ENCODE measurements around the gene GUCY2D.
"Not testable (repeated sequence)": the region's sequence is repeated elsewhere in the genome, so short reads cannot be mapped to it uniquely, and the experiment has no call there.

The GUCY2D gene

GRCh38 chr17:8001976-8002720, at the start of gene GUCY2D:
Gene GUCY2D, plus strand, starts transcription at chr17:8002615. Its CDS starts 433 bp downstream, at chr17:8003048.
- no peak for DNase-seq

DNA sequence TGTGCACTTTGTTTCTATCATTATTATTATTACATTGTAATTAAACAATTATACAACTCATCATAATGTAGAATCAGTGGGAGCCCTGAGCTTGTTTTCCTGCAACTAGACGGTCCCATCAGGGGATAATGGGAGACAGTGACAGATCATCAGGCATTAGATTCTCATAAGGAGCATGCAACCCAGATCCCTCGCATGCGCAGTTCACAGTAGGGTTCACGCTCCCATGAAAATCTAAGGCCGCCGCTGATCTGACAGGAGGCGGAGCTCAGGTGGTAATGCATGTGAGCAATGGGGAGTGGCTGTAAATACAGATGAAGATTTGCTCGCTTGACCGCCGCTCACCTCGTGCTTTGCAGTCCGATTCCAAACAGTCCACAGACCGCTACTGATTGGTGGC, 49.1 kb upstream of the GUCY2D start:
- not testable (repeated sequence) for DNase-seq

- DNase-seq = no peak
Observed at GRCh38 chr17:7955414-7956227, 46.8 kb upstream of the GUCY2D start.

DNA sequence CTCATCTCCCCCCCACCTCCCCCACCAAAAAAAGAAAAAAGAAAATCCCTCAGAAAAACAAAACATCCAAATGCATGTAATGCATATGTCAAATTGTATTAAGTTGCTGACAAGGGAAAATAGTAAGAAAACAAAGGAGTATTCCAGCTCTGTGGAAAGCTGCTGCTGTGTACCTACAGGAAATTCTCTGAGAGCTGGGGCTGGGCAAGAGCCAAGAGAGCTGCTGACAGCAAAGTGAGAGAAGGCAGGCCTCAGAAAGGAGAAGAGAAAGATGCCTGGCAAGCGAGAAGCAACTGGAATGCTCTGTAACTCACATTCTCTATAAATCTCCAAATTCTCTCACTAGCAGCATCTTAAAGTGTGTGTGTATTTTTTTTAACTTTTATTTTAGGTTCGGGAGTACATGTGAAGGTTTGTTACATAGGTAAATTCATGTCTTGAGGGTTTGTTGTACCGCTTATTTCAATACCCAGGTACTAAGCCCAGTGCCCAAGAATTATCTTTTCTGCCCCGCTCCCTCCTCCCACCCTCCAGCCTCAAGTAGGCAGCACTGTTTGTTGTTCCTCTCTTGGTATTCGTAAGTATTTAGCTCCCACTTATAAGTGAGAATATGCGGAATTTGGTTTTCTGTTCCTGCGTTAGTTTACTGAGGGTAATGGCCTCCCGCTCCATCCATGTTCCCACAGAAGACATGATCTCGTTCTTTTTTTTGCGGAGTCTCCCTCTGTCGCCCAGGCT, 46.0 kb upstream of the GUCY2D start:
- DNase-seq = no peak

- DNase-seq = no peak
Observed at GRCh38 chr17:7959503-7960253, 42.7 kb upstream of the GUCY2D start.

GRCh38 chr17:7961421-7961820, 41.0 kb upstream of the GUCY2D start:
- DNase-seq = no peak

GRCh38 chr17:7967751-7968150, 34.7 kb upstream of the GUCY2D start:
- no peak for DNase-seq

DNA sequence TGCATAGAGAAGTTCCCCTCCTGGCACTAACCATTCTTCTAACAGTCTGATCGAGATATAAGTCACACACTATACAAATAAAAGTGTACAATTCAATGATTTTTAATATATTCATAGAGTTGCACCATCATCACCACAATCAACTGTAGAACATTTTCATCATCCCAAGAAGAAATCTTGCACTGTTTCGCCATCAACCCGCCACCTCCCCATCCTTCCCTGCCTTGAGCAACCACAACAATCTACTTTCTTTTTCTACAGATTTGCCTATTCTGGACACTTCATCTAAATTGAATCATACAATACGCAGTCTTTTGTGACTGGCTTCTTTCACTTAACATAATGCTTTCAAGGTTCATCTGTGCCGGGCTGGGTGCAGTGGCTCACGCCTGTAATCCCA, 33.0 kb upstream of the GUCY2D start:
- DNase-seq = no peak

GRCh38 chr17:7971651-7972050, 30.8 kb upstream of the GUCY2D start:
- DNase-seq = no peak

GRCh38 chr17:7972131-7972785, 30.2 kb upstream of the GUCY2D start:
- no peak for DNase-seq

- DNase-seq = no peak
Observed at GRCh38 chr17:7974638-7975131, 27.7 kb upstream of the GUCY2D start.

- no peak for DNase-seq
Observed at GRCh38 chr17:7977039-7977438, 25.4 kb upstream of the GUCY2D start.

GRCh38 chr17:7977805-7978204, 24.6 kb upstream of the GUCY2D start:
- DNase-seq = no peak

DNA sequence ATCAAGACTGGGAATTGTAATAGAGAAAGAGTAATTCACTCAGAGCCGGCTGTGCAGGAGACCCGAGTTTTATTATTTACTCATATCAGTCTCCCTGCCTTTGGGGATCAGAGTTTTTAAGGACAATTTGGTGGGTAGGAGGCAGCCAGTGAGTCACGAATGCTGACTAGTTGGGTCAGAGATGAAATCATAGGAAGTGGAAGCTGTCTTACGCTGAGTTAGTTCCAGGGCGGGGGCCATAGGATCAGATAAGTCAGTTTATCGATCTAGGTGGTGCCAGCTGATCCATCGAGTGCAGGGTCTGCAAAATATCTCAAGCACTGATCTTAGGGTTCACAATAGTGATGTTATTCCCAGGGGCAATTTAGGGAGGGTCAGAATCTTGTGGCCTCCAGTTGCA, 20.2 kb upstream of the GUCY2D start:
- DNase-seq = no peak

- DNase-seq = no peak
Observed at GRCh38 chr17:7982666-7983065, 19.7 kb upstream of the GUCY2D start.

GRCh38 chr17:7984904-7985303, 17.5 kb upstream of the GUCY2D start:
- no peak for DNase-seq

DNA sequence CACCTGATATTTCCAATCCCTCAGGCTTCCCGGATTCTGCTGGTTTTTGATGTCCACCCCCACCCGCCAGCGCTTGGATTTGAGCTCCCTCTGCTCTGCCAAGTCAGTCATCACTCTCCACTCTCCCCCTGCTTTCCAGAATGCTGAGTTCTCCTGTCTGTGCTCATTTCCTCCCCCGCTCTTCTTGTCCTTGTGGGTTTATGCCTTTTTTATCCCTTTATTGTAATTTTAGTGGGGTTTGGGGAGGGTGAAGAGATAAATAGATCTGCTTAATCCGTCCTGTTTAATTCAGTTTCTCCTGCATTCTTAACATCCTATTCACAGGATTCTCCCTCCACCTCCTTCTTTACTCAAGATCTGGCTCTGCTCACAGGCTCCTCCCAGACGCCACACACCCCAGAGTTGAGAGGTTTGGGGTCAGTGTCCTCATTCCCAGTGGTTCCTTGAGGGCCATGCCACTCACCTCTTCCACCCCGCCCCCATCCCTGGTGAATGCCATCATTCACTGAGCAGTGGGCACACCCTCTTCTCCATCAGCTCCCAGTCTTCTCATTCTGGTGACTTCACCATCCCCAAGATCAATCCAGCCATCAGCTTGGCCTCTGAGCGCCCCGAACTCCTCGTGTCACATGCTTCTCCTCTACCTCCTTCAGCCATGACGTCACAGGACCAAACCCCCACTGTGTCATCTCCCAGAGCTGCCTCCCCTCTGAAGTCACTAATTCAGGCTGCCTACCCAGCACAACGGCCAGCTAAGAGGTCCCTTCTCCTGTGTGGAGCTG, 15.1 kb upstream of the GUCY2D start:
- no peak for DNase-seq

DNA sequence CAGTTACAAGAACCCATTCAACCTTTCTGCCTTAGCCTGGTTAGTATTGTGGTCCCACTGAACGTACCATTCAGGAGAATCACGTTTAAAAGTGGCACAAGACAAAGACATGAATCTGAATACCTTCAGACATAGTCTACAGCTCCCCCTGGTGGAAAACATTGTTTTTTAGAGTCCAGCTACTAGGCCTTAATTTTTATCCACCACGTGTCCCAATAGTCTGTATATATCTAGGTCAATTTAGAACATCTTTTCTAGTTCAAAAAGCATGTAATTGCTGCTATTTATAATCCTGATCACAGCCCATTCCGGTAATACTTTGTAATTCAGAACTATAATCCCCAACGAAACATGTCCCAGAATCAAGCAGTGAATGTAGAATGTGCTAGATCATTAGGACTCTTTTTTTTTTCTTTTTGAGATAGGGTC, 13.7 kb upstream of the GUCY2D start:
- DNase-seq = peak; percentile 81

DNA sequence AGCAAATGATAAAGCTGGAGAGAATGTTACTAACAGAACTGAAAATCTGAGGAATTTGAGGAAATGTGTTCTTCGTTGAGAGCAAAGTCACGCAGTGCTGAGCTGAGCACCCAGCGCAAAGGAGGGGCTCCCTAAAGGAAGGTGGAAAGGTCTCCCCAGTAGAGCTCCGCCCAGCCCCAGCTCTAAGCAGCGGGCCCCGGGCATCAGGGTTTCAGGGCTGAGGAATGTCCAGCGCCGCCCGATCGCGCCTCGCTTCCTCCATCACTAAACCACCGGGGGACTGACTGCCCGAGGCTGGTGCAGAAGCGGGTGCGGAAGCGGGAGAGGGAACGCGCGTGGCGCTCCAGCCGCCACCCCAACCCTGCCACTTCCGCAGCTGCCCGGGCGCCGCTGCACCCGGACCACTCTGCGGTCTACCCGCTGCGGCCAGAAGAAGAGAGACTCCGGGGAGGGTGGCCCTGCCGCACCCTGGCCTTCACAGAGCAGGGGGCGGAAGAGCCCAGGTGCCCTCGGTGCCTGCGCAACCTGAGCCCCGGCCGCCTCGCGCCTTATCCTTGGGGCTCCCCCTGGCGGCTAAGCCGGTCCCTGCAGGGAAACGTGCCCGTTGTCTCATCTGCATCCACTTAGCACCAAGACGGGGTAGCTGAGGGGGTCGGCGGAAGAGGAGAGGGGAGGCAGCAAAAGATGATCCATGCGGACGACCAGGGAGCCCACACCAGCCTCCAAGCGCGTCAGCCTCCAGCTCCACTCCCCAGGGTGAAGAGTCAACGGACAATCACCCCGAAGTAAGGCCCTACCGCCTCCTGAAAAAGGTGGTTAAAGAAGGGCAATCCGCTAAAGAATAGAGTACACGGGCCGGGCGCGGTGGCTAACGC, 12.4 kb upstream of the GUCY2D start:
- DNase-seq = peak; percentile 75

- DNase-seq = no peak
Observed at GRCh38 chr17:7992516-7992915, 9.9 kb upstream of the GUCY2D start.
